Activated gamma-delta T cell (primary cell): Measurements from ENCODE around the gene FAM120A.
A peak's percentile ranks its signal among the peaks of the same experiment; 100 is the strongest.

Experiments used
- DNase-seq: peaks from one replicate; lab custom pipeline; 2025; lab: John Stamatoyannopoulos, UW

FAM120A gene

GRCh38 chr9:93451849-93452709 is 594 bp downstream of the FAM120A start:
- DNase-seq = peak; percentile 38

- no peak for DNase-seq
Measured at GRCh38 chr9:93452710-93453046, 1.2 kb downstream of the FAM120A start.

GRCh38 chr9:93453047-93453914 is 1.8 kb downstream of the FAM120A start, which contains the start of gene FAM120AOS:
Gene FAM120AOS, minus strand, starts transcription at chr9:93453581. Its CDS starts 872 bp downstream, at chr9:93452709.
- peak; percentile 68 for DNase-seq

- DNase-seq = no peak
Measured at GRCh38 chr9:93456022-93456421, 4.5 kb downstream of the FAM120A start.

GRCh38 chr9:93456504-93456903 is 5.0 kb downstream of the FAM120A start:
- DNase-seq = no peak

- DNase-seq = no peak
Measured at GRCh38 chr9:93457006-93457405, 5.5 kb downstream of the FAM120A start.

GRCh38 chr9:93458712-93459111 is 7.2 kb downstream of the FAM120A start:
- DNase-seq = no peak

- DNase-seq = no peak
Measured at GRCh38 chr9:93459432-93459847, 8.0 kb downstream of the FAM120A start.

- DNase-seq = no peak
Measured at GRCh38 chr9:93460689-93461413, 9.4 kb downstream of the FAM120A start.

- no peak for DNase-seq
Measured at GRCh38 chr9:93461414-93461743, 9.9 kb downstream of the FAM120A start.

- DNase-seq = no peak
Measured at GRCh38 chr9:93461821-93462220, 10.3 kb downstream of the FAM120A start.

- no peak for DNase-seq
Measured at GRCh38 chr9:93463638-93464248, 12.3 kb downstream of the FAM120A start.

GRCh38 chr9:93464395-93464794 is 12.9 kb downstream of the FAM120A start:
- no peak for DNase-seq

GRCh38 chr9:93464876-93465275 is 13.4 kb downstream of the FAM120A start:
- no peak for DNase-seq

GRCh38 chr9:93465855-93466254 is 14.4 kb downstream of the FAM120A start:
- no peak for DNase-seq

GRCh38 chr9:93466416-93467061 is 15.1 kb downstream of the FAM120A start:
- DNase-seq = no peak

GRCh38 chr9:93467062-93467416 is 15.6 kb downstream of the FAM120A start:
- DNase-seq = no peak

- no peak for DNase-seq
Measured at GRCh38 chr9:93467462-93467861, 16.0 kb downstream of the FAM120A start.

GRCh38 chr9:93468763-93469456 is 17.4 kb downstream of the FAM120A start:
- DNase-seq = no peak

GRCh38 chr9:93470391-93470790 is 18.9 kb downstream of the FAM120A start:
- DNase-seq = no peak

- DNase-seq = no peak
Measured at GRCh38 chr9:93471124-93471523, 19.6 kb downstream of the FAM120A start.
